ENCODE results near the gene DOK7. TPM values are rescaled to one million over a fixed set of nuclear protein-coding genes. Genes with fewer than 3 reads are reported as not detected.

Gene DOK7
- polyA plus RNA-seq, 1 donor (not counting 4 experiments of a cell fraction or from before 2014, with no cell fraction given), result 0.13 TPM

DNA sequence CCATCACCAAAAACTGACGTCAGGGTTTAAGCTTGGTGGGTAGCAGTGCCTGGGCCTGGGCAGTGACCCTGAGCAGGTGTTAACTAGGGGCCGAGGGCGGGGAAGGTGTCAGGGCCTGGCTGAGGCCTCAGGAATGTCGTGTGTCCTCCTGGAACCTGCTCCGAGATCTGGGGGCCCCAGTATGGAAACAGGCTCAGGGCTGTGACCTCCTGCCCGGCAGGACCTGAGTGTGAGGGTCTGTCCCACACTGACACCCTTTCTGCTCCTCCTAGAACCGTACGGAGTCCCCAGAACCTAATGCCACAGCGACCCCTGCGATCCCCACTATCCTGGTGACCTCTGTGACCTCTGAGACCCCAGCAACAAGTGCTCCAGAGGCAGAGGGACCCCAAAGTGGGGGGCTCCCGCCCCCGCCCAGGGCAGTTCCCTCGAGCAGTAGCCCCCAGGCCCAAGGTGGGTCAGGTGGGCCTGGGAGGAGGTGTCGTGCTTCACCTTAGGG lies 20.6 kb upstream of the DOK7 start:
- Histone ChIP-seq H4K20me1 (ENCODE audit: control insufficient read depth, extremely low read depth, insufficient read depth, low read length) (no peaks in the 10 kb centered on the region), H3K27ac (ENCODE audit: control insufficient read depth, insufficient read depth, low read length) (no peak overlapping the region), H2AFZ (ENCODE audit: control insufficient read depth, low read length) (no peak overlapping the region), H3K9me3 (ENCODE audit: control insufficient read depth, low read depth, low read length) (no peaks in the 10 kb centered on the region), H3K36me3 (ENCODE audit: control insufficient read depth in 2 of 2, extremely low read depth in 1 of 2, insufficient read depth in 2 of 2, low read length in 2 of 2) (no peaks in the 10 kb centered on the region), H3K4me1 (ENCODE audit: control insufficient read depth, extremely low read depth, insufficient read depth, low read length) (peaks cover 16% of the 10 kb centered on the region), H3K27me3 (ENCODE audit: control insufficient read depth, extremely low read depth, insufficient read depth, low read length) (no peaks in the 10 kb centered on the region), H3K4me3 (ENCODE audit: control insufficient read depth in 2 of 3, extremely low read depth in 1 of 3, insufficient read depth in 2 of 3, low read depth in 1 of 3, low read length in 3 of 3) (no peak overlapping the region), H3K4me2 (ENCODE audit: control insufficient read depth, extremely low read depth, insufficient read depth, low read depth, low read length) (no peak overlapping the region), H3K9ac (ENCODE audit: control insufficient read depth, extremely low read depth, insufficient read depth, low read length) (no peak overlapping the region), H3K9me1 (ENCODE audit: control insufficient read depth, extremely low read depth, insufficient read depth, low read length) (no peaks in the 10 kb centered on the region), H3K79me2 (ENCODE audit: control insufficient read depth, insufficient read depth, low read length) (no peaks in the 10 kb centered on the region)
- DNase-seq (ENCODE audit: low read depth, low spot score) (no peak), FAIRE-seq (no peak)
- dilution Hi-C loops (cut with MboI; ENCODE audit: extremely low pct_ligation_motif_present, low sequenced_read_pairs), result no loop called here
- TF ChIP-seq, protein P1, sequence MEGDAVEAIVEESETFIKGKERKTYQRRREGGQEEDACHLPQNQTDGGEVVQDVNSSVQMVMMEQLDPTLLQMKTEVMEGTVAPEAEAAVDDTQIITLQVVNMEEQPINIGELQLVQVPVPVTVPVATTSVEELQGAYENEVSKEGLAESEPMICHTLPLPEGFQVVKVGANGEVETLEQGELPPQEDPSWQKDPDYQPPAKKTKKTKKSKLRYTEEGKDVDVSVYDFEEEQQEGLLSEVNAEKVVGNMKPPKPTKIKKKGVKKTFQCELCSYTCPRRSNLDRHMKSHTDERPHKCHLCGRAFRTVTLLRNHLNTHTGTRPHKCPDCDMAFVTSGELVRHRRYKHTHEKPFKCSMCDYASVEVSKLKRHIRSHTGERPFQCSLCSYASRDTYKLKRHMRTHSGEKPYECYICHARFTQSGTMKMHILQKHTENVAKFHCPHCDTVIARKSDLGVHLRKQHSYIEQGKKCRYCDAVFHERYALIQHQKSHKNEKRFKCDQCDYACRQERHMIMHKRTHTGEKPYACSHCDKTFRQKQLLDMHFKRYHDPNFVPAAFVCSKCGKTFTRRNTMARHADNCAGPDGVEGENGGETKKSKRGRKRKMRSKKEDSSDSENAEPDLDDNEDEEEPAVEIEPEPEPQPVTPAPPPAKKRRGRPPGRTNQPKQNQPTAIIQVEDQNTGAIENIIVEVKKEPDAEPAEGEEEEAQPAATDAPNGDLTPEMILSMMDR (optimal IDR thresholded peaks at IDR 0.05 in 1 of 3, IDR thresholded peaks at IDR 0.05 in 1 of 3, conservative IDR thresholded peaks at IDR 0.05 in 1 of 3; ENCODE audit: extremely low read depth in 1 of 3, insufficient read depth in 2 of 3, low read length in 3 of 3), result no peak
- TF ChIP-seq EZH2 (IDR thresholded peaks at IDR 0.05; ENCODE audit: low read length), result no peak

GRCh38 chr4:3442959-3443749 lies 20.0 kb upstream of the DOK7 start:
- no peak for DNase-seq (ENCODE audit: low read depth, low spot score)
- Histone ChIP-seq H3K27me3 (ENCODE audit: control insufficient read depth, extremely low read depth, insufficient read depth, low read length) (no peaks in the 10 kb centered on the region), H3K4me1 (ENCODE audit: control insufficient read depth, extremely low read depth, insufficient read depth, low read length) (peaks cover 12% of the 10 kb centered on the region), H3K4me3 (ENCODE audit: control insufficient read depth in 2 of 3, extremely low read depth in 1 of 3, insufficient read depth in 2 of 3, low read depth in 1 of 3, low read length in 3 of 3) (no peak overlapping the region), H3K9me1 (ENCODE audit: control insufficient read depth, extremely low read depth, insufficient read depth, low read length) (no peaks in the 10 kb centered on the region), H3K4me2 (ENCODE audit: control insufficient read depth, extremely low read depth, insufficient read depth, low read depth, low read length) (no peak overlapping the region), H3K79me2 (ENCODE audit: control insufficient read depth, insufficient read depth, low read length) (no peaks in the 10 kb centered on the region), H3K36me3 (ENCODE audit: control insufficient read depth in 2 of 2, extremely low read depth in 1 of 2, insufficient read depth in 2 of 2, low read length in 2 of 2) (no peaks in the 10 kb centered on the region), H2AFZ (ENCODE audit: control insufficient read depth, low read length) (no peak overlapping the region), H3K9me3 (ENCODE audit: control insufficient read depth, low read depth, low read length) (no peaks in the 10 kb centered on the region), H3K9ac (ENCODE audit: control insufficient read depth, extremely low read depth, insufficient read depth, low read length) (no peak overlapping the region), H4K20me1 (ENCODE audit: control insufficient read depth, extremely low read depth, insufficient read depth, low read length) (no peaks in the 10 kb centered on the region), H3K27ac (ENCODE audit: control insufficient read depth, insufficient read depth, low read length) (no peak overlapping the region)
- TF ChIP-seq EZH2 (IDR thresholded peaks at IDR 0.05; ENCODE audit: low read length), result no peak
- TF ChIP-seq, protein P1 (optimal IDR thresholded peaks at IDR 0.05 in 1 of 3, IDR thresholded peaks at IDR 0.05 in 1 of 3, conservative IDR thresholded peaks at IDR 0.05 in 1 of 3; ENCODE audit: extremely low read depth in 1 of 3, insufficient read depth in 2 of 3, low read length in 3 of 3), result peak in 2 of 3 experiments; percentile 89 to 96
- no peak for FAIRE-seq
- dilution Hi-C loops (cut with MboI; ENCODE audit: extremely low pct_ligation_motif_present, low sequenced_read_pairs), result no loop called here
